ENCODE data around the gene OR2Y1.
"Not testable (repeated sequence)": the region's sequence is repeated elsewhere in the genome, so short reads cannot be mapped to it uniquely, and the experiment has no call there.

OR2Y1 gene, protein sequence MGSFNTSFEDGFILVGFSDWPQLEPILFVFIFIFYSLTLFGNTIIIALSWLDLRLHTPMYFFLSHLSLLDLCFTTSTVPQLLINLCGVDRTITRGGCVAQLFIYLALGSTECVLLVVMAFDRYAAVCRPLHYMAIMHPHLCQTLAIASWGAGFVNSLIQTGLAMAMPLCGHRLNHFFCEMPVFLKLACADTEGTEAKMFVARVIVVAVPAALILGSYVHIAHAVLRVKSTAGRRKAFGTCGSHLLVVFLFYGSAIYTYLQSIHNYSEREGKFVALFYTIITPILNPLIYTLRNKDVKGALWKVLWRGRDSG

GRCh38 chr5:180739958-180740357 lies at the start of gene OR2Y1:
OR2Y1 (minus strand) TSS chr5:180740058; CDS start chr5:180740058, 0 bp downstream.
- no peak for DNase-seq

DNA sequence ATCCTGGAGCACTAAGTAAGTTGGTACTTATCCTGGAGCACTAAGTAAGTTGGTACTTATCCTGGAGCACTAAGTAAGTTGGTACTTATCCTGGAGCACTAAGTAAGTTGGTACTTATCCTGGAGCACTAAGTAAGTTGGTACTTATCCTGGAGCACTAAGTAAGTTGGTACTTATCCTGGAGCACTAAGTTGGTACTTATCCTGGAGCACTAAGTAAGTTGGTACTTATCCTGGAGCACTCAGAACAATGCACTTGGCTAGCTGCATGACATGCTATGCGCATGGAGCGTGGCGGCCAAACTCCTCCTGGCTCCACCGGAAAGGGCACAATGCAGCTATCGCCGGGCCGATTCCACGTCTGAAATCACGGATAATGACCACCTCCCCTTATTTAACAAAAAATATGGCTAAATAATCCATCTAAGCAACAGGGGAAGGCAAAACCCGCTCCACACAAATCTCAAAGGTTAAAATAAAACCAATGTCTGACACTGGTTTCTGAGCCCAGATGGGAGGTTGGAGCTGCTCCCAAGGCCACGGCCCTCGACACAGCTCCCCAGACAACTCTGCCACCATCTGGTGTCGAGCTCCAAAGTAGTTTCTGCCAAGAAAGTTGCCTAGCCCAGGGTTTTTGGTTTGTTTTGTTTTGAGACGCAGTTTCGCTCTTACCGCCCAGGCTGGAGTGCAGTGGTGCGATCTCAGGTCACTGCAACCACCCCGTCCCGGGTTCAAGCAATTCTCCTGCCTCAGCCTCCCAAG lies 49.0 kb upstream of the OR2Y1 start:
- DNase-seq: not testable (repeated sequence)

- no peak for DNase-seq
Measured at GRCh38 chr5:180787711-180788431, 48.0 kb upstream of the OR2Y1 start.

GRCh38 chr5:180786531-180787398 lies 46.9 kb upstream of the OR2Y1 start:
- DNase-seq: no peak

DNA sequence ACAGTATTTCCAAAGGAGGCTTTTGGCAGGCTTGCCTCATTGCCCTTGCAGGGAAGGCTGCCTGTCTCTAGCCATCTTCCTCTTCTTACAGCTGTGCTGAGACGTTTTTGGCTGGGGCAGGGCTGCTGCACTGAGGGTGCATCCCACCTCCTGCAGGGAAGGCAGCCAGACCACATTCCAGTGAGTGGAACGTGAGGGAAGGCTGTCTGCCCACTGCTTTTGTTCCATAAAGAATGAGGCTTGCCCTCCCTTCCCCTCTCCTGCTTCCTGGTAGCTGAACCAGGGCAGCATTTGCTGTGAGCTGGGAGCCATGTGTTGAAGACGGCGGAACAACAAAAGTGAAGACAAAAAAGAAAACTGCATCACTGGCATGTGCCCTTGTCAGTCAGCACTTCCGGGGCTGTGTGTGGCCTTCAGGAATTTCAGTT lies 46.0 kb upstream of the OR2Y1 start:
- no peak for DNase-seq

DNA sequence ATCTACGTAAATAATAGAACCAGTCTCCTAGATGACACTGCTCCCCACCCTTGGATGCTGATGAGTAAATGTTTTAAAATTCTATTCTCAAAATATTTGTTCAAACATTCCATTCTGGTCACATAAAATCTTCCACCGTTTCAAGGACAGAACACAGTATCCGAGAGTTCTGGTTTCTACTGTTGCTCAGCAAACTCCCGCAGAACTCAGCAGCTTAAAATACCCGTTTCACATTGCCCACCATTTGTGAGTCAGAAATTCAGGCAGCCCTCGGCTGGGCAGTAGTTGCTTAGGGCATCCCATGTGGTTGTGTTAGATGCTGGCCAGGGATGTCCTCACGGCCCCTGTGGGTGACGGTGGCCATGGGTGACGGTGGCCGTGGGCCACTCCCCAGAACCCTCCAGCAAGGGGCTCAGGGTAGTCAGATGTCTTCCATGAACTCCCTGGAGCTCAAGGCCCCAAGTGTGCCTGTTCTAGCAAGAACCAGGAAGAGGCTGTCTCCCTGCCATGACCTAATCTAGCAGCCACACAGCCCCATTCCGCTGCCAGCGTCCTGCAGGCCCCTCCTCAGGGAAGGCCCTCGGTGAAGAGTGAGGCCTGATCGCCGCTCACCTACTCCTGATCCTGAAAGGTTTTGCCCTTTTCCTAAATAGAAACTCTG lies 45.4 kb upstream of the OR2Y1 start:
- DNase-seq: no peak

DNA sequence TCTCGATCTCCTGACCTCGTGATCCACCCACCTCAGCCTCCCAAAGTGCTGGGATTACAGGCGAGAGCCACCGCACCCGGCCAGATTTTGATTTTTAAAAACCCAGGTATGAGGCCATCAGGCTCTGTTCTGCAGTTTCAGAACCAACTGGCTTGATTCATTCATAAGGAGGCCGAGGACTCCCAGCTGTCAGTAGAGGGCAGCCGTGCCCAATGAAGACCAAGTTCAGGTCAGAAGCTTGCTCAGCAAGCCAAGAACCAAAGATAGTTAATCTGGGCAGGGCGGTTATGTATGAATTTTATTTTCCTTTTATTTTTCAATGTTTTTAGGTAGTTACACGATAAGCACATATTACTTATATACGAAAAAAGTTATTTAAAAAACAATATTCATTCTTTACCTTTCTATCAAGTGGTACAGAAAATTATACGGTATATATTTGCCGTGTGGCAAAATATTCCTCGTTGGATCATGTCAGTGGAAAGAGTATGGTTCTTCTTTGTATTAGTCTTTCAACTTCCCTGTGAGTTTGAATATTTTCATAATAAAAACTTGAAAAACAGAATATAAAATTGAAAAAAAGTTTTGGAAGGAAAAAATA lies 44.7 kb upstream of the OR2Y1 start:
- DNase-seq: no peak

GRCh38 chr5:180783340-180784052 lies 43.6 kb upstream of the OR2Y1 start:
- DNase-seq: no peak

DNA sequence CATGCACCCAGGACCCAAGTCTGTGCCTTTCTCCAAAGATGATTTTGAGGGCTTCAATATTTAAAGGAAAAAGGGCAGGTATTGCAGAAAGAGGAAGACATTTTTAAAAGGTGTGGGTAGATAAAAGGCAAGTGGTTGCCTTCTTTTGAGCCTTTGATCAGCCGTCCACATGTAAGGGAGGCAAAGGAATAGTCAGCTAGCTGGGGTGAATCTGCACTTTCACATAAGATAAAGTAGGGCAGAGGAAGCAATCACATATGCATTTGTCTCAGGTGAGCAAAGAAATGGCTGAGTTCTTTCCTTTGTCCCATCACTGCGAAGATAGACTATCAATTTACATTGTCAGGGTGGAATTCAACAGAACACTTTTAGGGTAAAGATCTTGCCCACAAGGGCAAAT lies 42.9 kb upstream of the OR2Y1 start:
- DNase-seq: no peak

DNA sequence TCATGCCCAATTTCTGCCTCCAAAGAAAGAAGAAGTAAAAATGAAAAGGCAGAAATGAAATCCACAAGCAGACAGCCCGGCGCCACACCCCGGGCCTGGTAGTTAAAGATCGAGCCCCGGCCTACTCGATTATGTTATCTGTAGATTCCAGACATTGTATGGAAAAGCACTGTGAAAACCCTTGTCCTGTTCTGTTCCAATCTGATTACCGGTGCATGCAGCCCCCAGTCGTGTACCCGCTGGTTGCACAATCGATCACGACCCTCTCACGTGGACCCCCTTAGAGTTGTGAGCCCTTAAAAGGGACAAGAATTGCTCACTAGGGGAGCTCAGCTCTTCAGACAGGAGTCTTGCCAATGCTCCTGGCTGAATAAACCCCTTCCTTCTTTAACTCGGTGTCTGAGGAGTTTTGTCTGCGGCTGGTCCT lies 42.1 kb upstream of the OR2Y1 start:
- not testable (repeated sequence) for DNase-seq

DNA sequence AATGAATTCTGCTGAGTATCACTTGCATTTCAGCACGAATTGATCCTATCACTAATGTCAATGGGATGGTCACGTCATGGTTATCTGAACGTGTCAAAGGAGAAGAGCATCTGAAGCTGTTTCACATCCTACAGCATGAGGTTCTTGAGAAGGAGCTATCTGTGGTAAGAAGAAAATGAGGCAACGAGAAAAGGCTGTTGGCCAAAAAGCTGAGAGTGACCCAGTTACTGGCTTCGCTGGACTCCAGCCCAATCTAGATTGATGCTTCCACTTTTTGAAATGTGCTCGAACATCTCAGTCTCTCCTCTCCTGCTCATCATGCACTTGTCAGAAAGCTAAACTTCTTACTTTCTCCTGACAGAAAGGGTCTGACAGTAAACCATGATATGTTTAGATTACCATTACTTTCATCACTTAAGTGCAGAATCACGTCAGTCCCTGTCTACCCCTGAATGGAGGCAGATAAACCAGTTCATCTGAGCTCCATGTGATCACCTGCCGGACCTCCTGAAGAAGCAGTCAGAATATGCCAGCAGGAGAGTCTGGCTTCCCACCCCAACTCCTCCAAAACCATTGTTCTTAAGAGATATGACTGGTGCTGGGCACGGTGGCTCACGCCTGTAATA lies 40.2 kb upstream of the OR2Y1 start:
- no peak for DNase-seq

DNA sequence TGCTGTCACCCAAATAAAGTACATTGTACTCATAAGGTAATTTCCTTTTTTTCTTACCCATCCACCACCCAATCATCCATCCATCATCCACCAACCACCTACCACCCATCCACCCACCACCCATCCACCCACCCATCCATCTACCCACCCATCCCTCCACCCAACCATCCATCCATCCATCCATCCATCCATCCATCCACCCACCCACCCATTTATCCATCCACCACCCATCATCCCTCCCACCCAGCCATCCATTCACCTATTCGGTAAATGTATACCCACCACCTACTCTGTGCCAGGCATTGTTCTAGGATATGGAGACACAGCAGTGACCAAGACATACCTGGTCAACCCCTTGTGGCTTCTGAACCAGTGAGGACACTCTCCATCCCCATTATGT lies 37.6 kb upstream of the OR2Y1 start:
- no peak for DNase-seq

DNA sequence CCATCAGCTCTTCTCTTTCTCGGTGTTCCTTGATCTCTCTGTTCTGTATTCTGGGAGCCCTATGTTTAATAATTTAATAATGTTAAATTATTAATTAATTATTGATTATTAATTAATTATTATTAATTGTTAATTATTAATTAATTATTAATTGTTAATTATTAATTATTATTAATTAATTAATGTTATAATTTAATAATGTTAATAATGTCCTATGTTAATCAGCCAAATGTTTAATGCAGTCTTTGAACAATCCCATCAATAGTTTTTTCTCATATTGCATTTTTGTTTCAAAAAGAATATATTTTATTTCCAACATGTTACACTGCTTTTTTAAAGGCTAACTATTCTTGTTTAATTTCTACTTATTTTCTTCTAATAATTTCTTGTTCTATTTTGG lies 36.5 kb upstream of the OR2Y1 start:
- DNase-seq: no peak

- no peak for DNase-seq
Measured at GRCh38 chr5:180775624-180776023, 35.8 kb upstream of the OR2Y1 start.

DNA sequence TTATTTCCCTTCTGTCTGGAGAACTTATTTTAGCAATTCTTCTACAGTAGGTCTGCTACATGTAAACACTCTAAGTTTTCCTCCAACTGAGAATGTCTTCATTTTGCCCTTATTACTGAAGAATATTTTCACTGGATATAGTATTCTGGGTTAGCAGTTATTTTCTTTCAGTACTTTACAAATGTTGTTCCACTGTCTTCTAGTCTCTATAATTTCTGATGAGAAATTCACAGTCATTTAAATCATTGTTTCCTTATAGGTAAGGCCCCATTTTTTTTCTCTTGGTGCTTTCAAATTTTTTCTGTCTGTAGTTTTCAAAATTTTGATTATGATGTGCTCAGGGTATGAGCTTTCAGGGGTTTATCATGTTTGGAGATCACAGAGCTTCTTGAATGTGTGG lies 32.0 kb upstream of the OR2Y1 start:
- no peak for DNase-seq

- DNase-seq: no peak
Measured at GRCh38 chr5:180769821-180770220, 30.0 kb upstream of the OR2Y1 start.

DNA sequence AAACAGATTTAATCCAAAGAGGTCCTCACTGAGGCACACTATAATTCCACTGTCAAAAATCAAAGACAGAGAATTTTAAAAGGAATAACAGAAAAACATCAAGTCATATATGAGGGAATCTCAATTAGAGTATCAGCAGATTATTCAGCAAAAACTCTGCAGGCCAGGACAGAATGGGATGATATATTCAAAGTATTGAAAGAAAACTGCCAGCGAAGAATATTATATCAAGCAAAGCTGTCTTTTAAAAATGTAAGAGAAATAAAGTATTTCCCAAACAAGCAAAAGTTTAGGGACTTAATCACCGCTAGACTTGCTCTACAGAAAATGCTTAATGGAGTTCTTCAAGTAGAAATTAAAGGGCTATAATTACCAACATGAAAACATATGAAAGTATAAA lies 15.7 kb upstream of the OR2Y1 start:
- DNase-seq: no peak

DNA sequence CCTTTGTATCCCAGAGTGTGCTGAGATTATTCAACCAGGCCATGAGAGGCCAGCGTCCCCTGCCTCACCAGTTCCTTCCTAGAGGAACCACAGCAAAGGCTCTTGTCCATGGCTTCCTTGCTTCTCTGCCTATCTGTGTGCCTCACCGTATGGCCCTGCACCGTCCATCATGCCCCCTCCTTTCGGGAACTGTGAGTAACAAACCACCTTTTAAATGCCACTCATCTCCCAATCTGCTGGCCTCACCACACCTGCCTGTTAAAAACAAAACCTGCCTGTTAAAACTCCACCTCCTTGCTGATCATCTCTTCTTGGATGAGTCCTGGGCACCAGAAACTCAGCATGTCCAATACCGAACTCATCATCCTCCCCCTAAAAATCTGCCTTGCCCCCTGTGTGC lies 4.4 kb upstream of the OR2Y1 start:
- DNase-seq: no peak

DNA sequence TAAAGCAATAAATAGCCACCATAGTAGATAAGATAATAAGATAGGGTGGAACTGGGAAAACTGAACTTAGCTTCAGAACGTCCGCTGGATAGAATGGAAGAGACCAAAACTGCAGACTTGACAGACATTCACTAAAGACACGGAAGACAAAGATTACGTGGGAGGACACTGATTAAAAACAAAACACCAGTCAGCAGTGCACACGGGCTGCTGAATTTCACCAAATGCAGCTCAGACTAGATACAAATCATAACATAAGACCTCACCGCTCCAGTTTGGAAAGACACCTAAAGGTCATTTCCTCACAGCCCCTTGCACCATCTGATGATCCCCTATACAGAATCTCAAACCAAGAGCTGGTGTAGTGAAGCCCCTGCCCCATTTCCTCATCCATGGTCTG lies 2.9 kb upstream of the OR2Y1 start:
- no peak for DNase-seq

DNA sequence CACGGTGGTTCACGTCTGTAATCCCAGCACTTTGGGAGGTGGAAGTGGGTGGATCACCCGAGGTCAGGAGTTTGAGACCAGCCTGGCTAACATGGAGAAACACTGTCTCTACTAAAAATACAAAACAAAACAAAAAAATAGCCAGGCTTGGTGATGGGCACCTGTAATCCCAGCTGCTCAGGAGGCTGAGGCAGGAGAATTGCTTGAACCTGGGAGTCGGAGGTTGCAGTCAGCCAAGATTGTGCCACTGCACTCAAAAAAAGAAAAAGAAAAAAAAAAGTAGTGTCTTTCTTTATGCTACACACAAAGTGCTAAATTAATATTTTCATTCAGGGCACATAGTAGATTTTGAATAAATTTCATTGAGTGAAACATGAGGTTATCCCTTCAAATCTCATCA lies 1.1 kb upstream of the OR2Y1 start:
- DNase-seq: not testable (repeated sequence)

- DNase-seq: no peak
Measured at GRCh38 chr5:180739271-180739670, 587 bp downstream of the OR2Y1 start.

Measured in DMS79 (cell line).